Stimulated activated naive CD8-positive, alpha-beta T cell treated with anti-CD3 and anti-CD28 coated beads, Interleukin-15, Interleukin-2, amounts not matched to agents 100 ng/mL and 50 ng/mL, for 24 hours (primary cell): ENCODE data around the gene RAB38.

Experiments used
- H3K27ac Mint-ChIP-seq: one replicate; pipeline ENCODE4 v1.8.0; 2021; ENCODE audit warnings: mild to moderate bottlenecking, mixed read lengths
- H3K27me3 Mint-ChIP-seq: one replicate; pipeline ENCODE4 v1.8.0; 2021; ENCODE audit warnings: mixed read lengths
- H3K36me3 Mint-ChIP-seq: one replicate; pipeline ENCODE4 v1.8.0; 2021; ENCODE audit warnings: low read depth, mixed read lengths
- H3K4me1 Mint-ChIP-seq: one replicate; pipeline ENCODE4 v1.8.0; 2021; ENCODE audit warnings: low read depth, mixed read lengths
- H3K4me3 Mint-ChIP-seq: one replicate; pipeline ENCODE4 v1.8.0; 2021; ENCODE audit warnings: mild to moderate bottlenecking, mixed read lengths
- H3K9me3 Mint-ChIP-seq: one replicate; pipeline ENCODE4 v1.8.0; 2021; ENCODE audit warnings: mixed read lengths

Gene RAB38

DNA sequence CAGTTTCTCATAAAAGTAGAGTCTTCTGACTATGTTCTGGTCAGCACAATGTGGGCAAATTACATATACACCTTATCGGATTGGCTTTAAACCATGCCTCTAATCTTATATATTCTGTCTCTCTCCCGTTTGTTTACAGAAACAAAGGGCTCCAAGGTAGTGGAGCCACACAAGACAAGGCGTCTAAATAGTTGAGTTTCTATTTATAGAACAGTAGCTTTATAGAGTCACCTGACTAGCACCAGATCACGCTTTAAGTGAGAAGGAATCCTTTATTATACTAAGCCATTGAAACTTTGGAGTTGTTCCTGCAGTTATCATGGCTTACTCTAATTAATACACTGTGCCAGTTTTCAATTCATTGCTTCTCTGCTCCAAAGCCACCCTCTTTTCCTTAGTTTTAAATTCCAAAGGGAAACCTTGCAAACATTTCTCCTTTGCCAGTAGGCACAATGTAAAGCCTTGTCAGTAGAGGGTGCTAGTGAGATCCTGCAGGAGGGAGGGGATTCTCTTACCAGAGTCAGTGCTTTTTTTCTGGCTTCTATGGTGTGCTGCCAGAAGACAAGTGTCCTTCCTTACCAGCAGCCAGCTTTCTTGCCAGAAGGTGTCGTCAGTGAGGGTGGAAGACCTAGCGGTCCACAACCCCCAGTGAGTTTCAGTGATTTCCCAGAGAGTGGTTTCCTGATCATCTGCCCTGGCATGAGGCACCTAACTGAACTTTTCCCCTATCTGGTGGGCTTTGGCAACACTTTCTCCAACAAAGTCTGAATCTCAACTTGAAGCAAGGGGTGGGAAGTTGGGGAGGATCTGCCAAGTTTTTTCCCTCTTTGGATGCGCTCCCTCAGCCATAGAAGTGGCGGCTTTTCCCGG lies 71.7 kb downstream of the RAB38 start:
- H3K4me1 Mint-ChIP-seq, result no peaks in the 10 kb centered on the region
- H3K27me3 Mint-ChIP-seq, result peaks cover 10% of the 10 kb centered on the region
- no peak overlapping the region for H3K4me3 Mint-ChIP-seq
- no peaks in the 10 kb centered on the region for H3K9me3 Mint-ChIP-seq
- no peaks in the 10 kb centered on the region for H3K36me3 Mint-ChIP-seq
- no peak overlapping the region for H3K27ac Mint-ChIP-seq

DNA sequence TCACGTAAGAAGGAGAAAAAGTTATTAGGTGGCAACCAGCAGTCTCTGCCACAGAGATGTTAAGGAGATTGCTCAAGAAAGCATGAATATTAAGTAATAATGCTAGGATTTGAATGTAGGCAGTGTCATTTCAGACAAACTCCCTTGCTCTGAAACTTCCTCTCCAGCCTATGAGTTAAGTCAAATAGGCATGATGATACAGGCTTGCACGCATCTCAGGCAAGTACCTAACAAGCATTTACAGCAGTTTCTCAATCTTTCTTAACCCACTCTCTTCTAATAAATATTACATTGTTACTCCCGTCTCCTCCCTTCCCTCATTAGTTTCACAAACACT lies 72.7 kb downstream of the RAB38 start:
- Mint-ChIP-seq H3K4me3 (no peak overlapping the region), H3K9me3 (no peaks in the 10 kb centered on the region), H3K36me3 (no peaks in the 10 kb centered on the region), H3K27me3 (peaks cover 10% of the 10 kb centered on the region), H3K27ac (no peak overlapping the region), H3K4me1 (no peaks in the 10 kb centered on the region)

DNA sequence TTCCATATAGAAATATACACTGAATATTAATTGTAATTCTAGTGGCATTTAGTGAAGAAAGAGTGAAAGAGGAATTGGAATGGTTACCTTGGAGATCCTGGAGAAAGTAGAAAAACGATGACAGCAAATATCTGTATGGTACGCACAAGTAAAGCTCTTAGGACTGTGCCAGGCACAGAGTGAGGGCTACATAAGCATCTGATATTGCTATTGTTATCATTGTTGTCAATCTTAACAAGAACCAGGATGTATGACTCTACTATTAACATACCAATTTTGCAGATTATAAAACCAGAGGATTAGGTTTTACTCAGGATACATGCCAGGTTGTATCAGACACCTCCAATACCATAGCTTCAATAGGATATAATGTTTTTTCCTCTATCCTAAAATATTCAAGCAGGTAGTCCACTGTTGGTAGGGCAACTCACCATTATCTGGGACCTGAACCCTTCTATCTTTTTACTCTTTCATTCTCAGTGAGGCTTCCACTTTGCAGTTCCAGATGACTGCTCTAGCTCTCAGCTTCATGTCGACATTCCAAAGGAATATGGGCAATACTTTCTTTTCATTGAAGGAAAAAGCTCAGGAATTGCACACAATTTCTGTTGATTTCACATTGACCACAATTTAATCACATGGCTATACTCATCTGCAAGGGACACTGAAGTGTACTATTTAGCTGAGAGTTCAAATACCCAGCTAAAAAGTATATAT lies 73.2 kb downstream of the RAB38 start:
- H3K4me3 Mint-ChIP-seq, result no peak overlapping the region
- H3K9me3 Mint-ChIP-seq, result no peaks in the 10 kb centered on the region
- H3K27me3 Mint-ChIP-seq, result peaks cover 10% of the 10 kb centered on the region
- no peaks in the 10 kb centered on the region for H3K4me1 Mint-ChIP-seq
- H3K27ac Mint-ChIP-seq, result no peak overlapping the region
- H3K36me3 Mint-ChIP-seq, result no peaks in the 10 kb centered on the region

DNA sequence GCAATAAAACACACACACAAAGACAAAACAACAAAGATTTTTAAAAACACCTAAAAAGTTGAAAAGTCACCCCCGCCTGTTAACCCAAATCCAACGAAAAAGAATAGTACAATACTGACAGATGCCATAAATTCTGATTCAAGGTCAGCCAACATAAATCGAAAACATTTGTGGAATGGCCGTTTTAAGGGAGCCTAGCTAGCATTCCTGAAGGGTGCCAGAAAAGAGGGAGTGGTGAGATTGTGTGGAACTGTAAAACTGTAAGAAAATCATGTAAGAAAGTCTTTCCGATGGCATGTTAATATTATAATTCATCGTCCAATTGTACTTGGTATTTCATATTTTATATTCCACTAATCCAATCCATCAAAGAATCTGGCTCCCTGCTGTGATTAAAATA lies 75.1 kb downstream of the RAB38 start:
- Mint-ChIP-seq H3K4me1 (no peaks in the 10 kb centered on the region), H3K27ac (no peak overlapping the region), H3K36me3 (no peaks in the 10 kb centered on the region), H3K9me3 (no peaks in the 10 kb centered on the region), H3K4me3 (no peak overlapping the region), H3K27me3 (peaks cover 6% of the 10 kb centered on the region)

DNA sequence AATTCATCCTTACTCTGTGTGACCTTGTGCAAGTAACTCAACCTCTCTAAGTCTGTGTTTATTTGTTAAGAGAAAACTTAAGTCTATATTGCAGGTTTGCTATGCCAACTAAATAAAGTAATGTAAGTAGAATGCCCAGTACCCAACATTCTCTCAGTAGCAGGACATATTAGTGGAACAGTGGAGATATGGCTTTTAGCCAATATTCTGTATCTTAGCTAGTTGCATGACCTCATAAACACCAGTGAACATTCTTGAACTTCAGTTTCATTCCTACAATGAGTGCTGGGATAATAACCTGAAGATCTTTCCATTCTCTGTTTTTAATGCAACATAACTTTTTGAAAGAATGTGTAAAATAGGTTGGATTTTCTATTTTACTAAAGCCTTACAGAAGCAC lies 77.0 kb downstream of the RAB38 start:
- no peak overlapping the region for H3K4me3 Mint-ChIP-seq
- H3K4me1 Mint-ChIP-seq, result no peaks in the 10 kb centered on the region
- H3K36me3 Mint-ChIP-seq, result no peaks in the 10 kb centered on the region
- H3K9me3 Mint-ChIP-seq, result no peaks in the 10 kb centered on the region
- H3K27me3 Mint-ChIP-seq, result peaks cover 6% of the 10 kb centered on the region
- no peak overlapping the region for H3K27ac Mint-ChIP-seq

- no peak overlapping the region for H3K27ac Mint-ChIP-seq
- H3K36me3 Mint-ChIP-seq, result no peaks in the 10 kb centered on the region
- H3K27me3 Mint-ChIP-seq, result peaks cover 3% of the 10 kb centered on the region
- H3K4me3 Mint-ChIP-seq, result no peak overlapping the region
- no peaks in the 10 kb centered on the region for H3K9me3 Mint-ChIP-seq
- no peaks in the 10 kb centered on the region for H3K4me1 Mint-ChIP-seq
These were observed 86.1 kb downstream of the RAB38 start for GRCh38 chr11:88089134-88089533.

- H3K4me3 Mint-ChIP-seq, result no peak overlapping the region
- no peaks in the 10 kb centered on the region for H3K4me1 Mint-ChIP-seq
- no peak overlapping the region for H3K27ac Mint-ChIP-seq
- H3K36me3 Mint-ChIP-seq, result no peaks in the 10 kb centered on the region
- H3K27me3 Mint-ChIP-seq, result peaks cover 3% of the 10 kb centered on the region
- H3K9me3 Mint-ChIP-seq, result no peaks in the 10 kb centered on the region
These were observed 87.9 kb downstream of the RAB38 start for GRCh38 chr11:88087337-88087736.

DNA sequence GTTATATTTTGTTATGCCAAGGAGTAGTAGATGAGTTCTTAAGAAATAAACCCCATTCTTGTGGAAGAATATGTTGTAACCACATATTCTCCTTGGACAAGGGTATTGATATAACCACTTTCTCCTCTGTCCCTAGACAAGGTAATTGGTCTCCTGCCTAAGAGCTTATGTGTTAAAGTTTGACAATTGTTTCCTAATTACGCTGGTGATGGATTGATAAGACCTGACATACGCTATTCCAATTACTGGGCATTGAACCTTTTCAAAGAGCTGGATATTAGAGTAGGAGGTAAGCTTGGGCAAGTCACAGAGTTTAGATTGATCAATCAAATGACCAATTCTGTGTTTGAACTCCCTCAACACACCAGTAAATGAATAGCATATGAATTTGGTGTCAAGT lies 88.9 kb downstream of the RAB38 start:
- Mint-ChIP-seq H3K27ac (no peak overlapping the region), H3K9me3 (no peaks in the 10 kb centered on the region), H3K36me3 (no peaks in the 10 kb centered on the region), H3K27me3 (peaks cover 3% of the 10 kb centered on the region), H3K4me1 (no peaks in the 10 kb centered on the region), H3K4me3 (no peak overlapping the region)

- H3K27ac Mint-ChIP-seq, result no peak overlapping the region
- H3K27me3 Mint-ChIP-seq, result peaks cover 19% of the 10 kb centered on the region
- H3K4me3 Mint-ChIP-seq, result no peak overlapping the region
- H3K36me3 Mint-ChIP-seq, result no peaks in the 10 kb centered on the region
- H3K9me3 Mint-ChIP-seq, result peaks cover 4% of the 10 kb centered on the region
- no peaks in the 10 kb centered on the region for H3K4me1 Mint-ChIP-seq
These were observed 104.8 kb downstream of the RAB38 start for GRCh38 chr11:88070437-88070836.

- H3K9me3 Mint-ChIP-seq, result peaks cover 4% of the 10 kb centered on the region
- peaks cover 18% of the 10 kb centered on the region for H3K27me3 Mint-ChIP-seq
- no peaks in the 10 kb centered on the region for H3K4me1 Mint-ChIP-seq
- H3K36me3 Mint-ChIP-seq, result no peaks in the 10 kb centered on the region
- no peak overlapping the region for H3K4me3 Mint-ChIP-seq
- H3K27ac Mint-ChIP-seq, result no peak overlapping the region
These were observed 106.2 kb downstream of the RAB38 start for GRCh38 chr11:88068848-88069554.

- Mint-ChIP-seq H3K4me3 (no peak overlapping the region), H3K27ac (no peak overlapping the region), H3K4me1 (no peaks in the 10 kb centered on the region), H3K36me3 (no peaks in the 10 kb centered on the region), H3K27me3 (peaks cover 5% of the 10 kb centered on the region), H3K9me3 (no peaks in the 10 kb centered on the region)
These were observed 109.2 kb downstream of the RAB38 start for GRCh38 chr11:88066090-88066489.

GRCh38 chr11:88064097-88064705 lies 111.0 kb downstream of the RAB38 start:
- no peaks in the 10 kb centered on the region for H3K9me3 Mint-ChIP-seq
- no peaks in the 10 kb centered on the region for H3K36me3 Mint-ChIP-seq
- H3K4me3 Mint-ChIP-seq, result no peak overlapping the region
- H3K4me1 Mint-ChIP-seq, result no peaks in the 10 kb centered on the region
- H3K27ac Mint-ChIP-seq, result no peak overlapping the region
- no peaks in the 10 kb centered on the region for H3K27me3 Mint-ChIP-seq
